Regular cardiac myocyte (primary cell): ENCODE data around the gene SHCBP1L. TPM values are rescaled to one million over a fixed set of nuclear protein-coding genes. Genes with fewer than 3 reads are reported as not detected.

Experiments used
- total RNA-seq: library from RNA; depleted of rRNA; stranded (reverse); fragments of >200 nt; gene quantifications from 2 replicates; pipeline ENCODE4 v1.2.3, GENCODE V29; 2014

The SHCBP1L gene
- under 0.01 and 0.85 TPM in 2 replicates for total RNA-seq

DNA sequence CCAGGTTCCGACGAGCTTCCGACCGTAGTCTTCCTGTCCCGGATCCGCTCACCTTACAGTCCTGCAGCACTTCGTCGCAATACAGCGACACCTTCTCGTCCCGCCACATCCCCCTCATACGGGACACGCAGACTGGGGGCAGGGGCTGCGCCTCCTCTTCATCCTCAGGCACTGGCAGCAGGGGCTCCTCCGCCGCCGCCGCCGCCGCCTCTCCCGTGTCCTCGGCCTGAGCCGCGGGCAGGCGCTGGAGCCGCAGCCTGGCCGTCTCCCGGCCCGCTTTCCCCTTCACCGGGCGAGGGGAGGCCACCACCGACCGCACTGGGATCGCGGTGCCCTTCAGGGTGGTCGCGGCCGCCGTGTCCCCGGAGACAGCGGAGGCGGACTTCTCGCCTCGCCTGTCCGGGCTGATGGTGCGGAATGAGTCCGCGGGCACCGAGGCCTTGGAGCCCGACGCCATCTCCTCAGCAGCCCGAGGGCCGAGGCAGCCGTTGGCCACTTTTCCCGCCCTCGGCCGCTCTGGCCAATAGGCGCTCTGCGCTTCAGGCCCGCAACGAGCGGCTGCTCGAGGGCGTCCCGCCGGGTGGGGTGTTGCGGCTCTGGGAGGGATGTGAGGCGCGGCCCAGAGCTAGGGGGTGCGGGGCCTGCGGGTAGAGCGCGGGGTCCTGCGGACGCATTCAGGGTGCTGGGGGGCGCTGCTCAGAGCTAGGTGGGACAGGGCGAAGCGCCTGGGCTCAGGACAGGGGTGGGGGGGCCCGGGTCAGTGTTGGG is at the start of gene SHCBP1L:
TSS of gene SHCBP1L (minus strand) at position 490 of the 768 bp plus-strand sequence. CDS start at position 457, 33 bp downstream.

Other genes starting within 250 kb of the SHCBP1L start
- 2.0 and 2.1 TPM in 2 replicates for gene NPL, start 163.4 kb downstream of the SHCBP1L start, total RNA-seq
- 108 and 187 TPM in 2 replicates for gene DHX9, start 113.8 kb downstream of the SHCBP1L start, total RNA-seq
- 808 and 1,362 TPM in 2 replicates for gene LAMC1, start 70.3 kb upstream of the SHCBP1L start, total RNA-seq
- 2.8 and 4.0 TPM in 2 replicates for gene LAMC2, start 233.1 kb upstream of the SHCBP1L start, total RNA-seq